Subcutaneous adipose tissue (tissue), 4 donors: Measurements from ENCODE around the gene ADORA2B. TPM values are rescaled to one million over a fixed set of nuclear protein-coding genes. Genes with fewer than 3 reads are reported as not detected.

Source experiments
- CTCF ChIP-seq: fragments of 450-650 bp; IDR thresholded peaks from one replicate; pipeline ENCODE4 v1.5.1; 2016; ENCODE audit warnings: low read depth, mild to moderate bottlenecking, control low read depth, antibody characterized with exemption, moderate library complexity
- total RNA-seq, 4 donors: library from RNA; depleted of rRNA; stranded (reverse); fragments of >200 nt; gene quantifications; one replicate each; pipeline ENCODE4 v1.1.0, GENCODE V29; 2016

The ADORA2B gene
- 10 to 100 TPM in 1 of 4 donors, 1 to 10 TPM in 2, not detected in 1; 1.1 to 11.4 (median 1.3) TPM for total RNA-seq

GRCh38 chr17:15944759-15945526 is at the start of gene ADORA2B:
Gene ADORA2B (plus strand): TSS chr17:15945130. CDS start chr17:15945249, 119 bp downstream.
- no peak for TF ChIP-seq CTCF

GRCh38 chr17:15896277-15896676 is 48.7 kb upstream of the ADORA2B start:
- no peak for TF ChIP-seq CTCF

GRCh38 chr17:15896834-15897233 is 48.1 kb upstream of the ADORA2B start:
- TF ChIP-seq CTCF: no peak

- TF ChIP-seq CTCF: no peak
Measured at GRCh38 chr17:15900871-15901270, 44.1 kb upstream of the ADORA2B start.

- TF ChIP-seq CTCF: no peak
Measured at GRCh38 chr17:15907290-15907689, 37.6 kb upstream of the ADORA2B start.

GRCh38 chr17:15908378-15908777 is 36.6 kb upstream of the ADORA2B start:
- TF ChIP-seq CTCF: no peak

GRCh38 chr17:15909481-15909991 is 35.4 kb upstream of the ADORA2B start:
- no peak for TF ChIP-seq CTCF
